A549 (cell line): Measurements from ENCODE around the gene NHSL1. TPM values are rescaled to one million over a fixed set of nuclear protein-coding genes. Genes with fewer than 3 reads are reported as not detected.
A peak's percentile ranks its signal among the peaks of the same experiment; 100 is the strongest.

Experiments
- ATAC-seq, 2 experiments: fragments of 200-7000 bp in 1 of 2; fragments of >200 bp in 1 of 2; cut with Nextera tagmentation in 1 of 2; cut with Tn5 transposase in 1 of 2; 3 replicates each; pipeline versions ENCODE4 v1.8.0 to v1.9.1; 2018 to 2020; ENCODE audit warnings: mild to moderate bottlenecking in 1 of 2, moderate library complexity in 1 of 2
- CTCF ChIA-PET: fragments of 300-600 bp; sonication (Branson Sonifier 250); formaldehyde crosslinking; extraction: SDS; loops from one replicate; lab custom pipeline; 2021; ENCODE audit warnings: antibody characterized with exemption, inconsistent platforms; lab: Yijun Ruan, JAX
- POLR2A ChIA-PET: fragments of 350-600 bp; formaldehyde crosslinking; extraction: SDS; loops from one replicate; lab custom pipeline; 2021; ENCODE audit warnings: antibody characterized with exemption, inconsistent platforms; lab: Yijun Ruan, JAX
- DNase-seq, 2 experiments: peaks; one replicate each; pipeline versions ENCODE4 v3.0.0 to v3.0.0-alpha.2; 2011 to 2016; ENCODE audit warnings: low read depth in 1 of 2, low spot score in 1 of 2
- FAIRE-seq: peaks from 2 replicates; lab custom pipeline; 2011; peaks lifted over from hg19 to GRCh38; lab: Jason Lieb, UNC
- H3K27ac ChIP-seq, 2 experiments: fragments of >200 bp; sonication (Bioruptor Twin); formaldehyde crosslinking; 3 replicates each; pipeline ENCODE4 v1.5.1; 2016 to 2017
- H3K4me1 ChIP-seq: fragments of >200 bp; sonication (Bioruptor Twin); formaldehyde crosslinking; 3 replicates; pipeline ENCODE4 v1.6.1; 2016
- H3K4me2 ChIP-seq: fragments of >200 bp; sonication (Bioruptor Twin); formaldehyde crosslinking; 3 replicates; pipeline ENCODE4 v1.6.1; 2016
- H3K4me3 ChIP-seq: fragments of >200 bp; sonication (Bioruptor Twin); formaldehyde crosslinking; 3 replicates; pipeline ENCODE4 v1.5.1; 2016
- H3K9me3 ChIP-seq: fragments of >200 bp; sonication (Bioruptor Twin); formaldehyde crosslinking; 3 replicates; pipeline ENCODE4 v1.6.1; 2016
- CBX2 ChIP-seq: fragments of 200-600 bp; sonication (generic); IDR thresholded peaks from 2 replicates; pipeline ENCODE4 v1.6.1; 2016; ENCODE audit warnings: low read depth, mild to moderate bottlenecking, borderline replicate concordance
- CEBPB ChIP-seq, 2 experiments: fragments of >200 bp in 1 of 2; sonication (Bioruptor Twin) in 1 of 2; formaldehyde crosslinking in 1 of 2; IDR thresholded peaks; 2 replicates each; pipeline ENCODE4 v1.6.1; 2012 to 2016
- FOSB ChIP-seq: fragments of 250-450 bp; sonication (Bioruptor Pico); IDR thresholded peaks from 2 replicates; pipeline ENCODE4 v1.5.0; 2020; ENCODE audit warnings: mild to moderate bottlenecking, moderate library complexity
- GATA3 ChIP-seq: IDR thresholded peaks from 2 replicates; pipeline ENCODE4 v1.6.1; 2012; ENCODE audit warnings: borderline replicate concordance
- HOXB5 ChIP-seq: fragments of 250-450 bp; sonication (Bioruptor Pico); IDR thresholded peaks from 2 replicates; pipeline ENCODE4 v1.5.0; 2020; ENCODE audit warnings: mild to moderate bottlenecking, moderate library complexity
- JUN ChIP-seq, 2 experiments: fragments of >200 bp; sonication (Bioruptor Twin); formaldehyde crosslinking; IDR thresholded peaks; 2 replicates in 1 of 2; 3 replicates in 1 of 2; pipeline ENCODE4 v1.6.1; 2016 to 2017
- KDM5A ChIP-seq: fragments of 200-600 bp; sonication (generic); IDR thresholded peaks from 2 replicates; pipeline ENCODE4 v1.6.1; 2016; ENCODE audit warnings: antibody characterized with exemption, mild to moderate bottlenecking
- NPAS2 ChIP-seq: fragments of 250-450 bp; sonication (Bioruptor Pico); IDR thresholded peaks from 2 replicates; pipeline ENCODE4 v1.8.0; 2022; ENCODE audit warnings: mild to moderate bottlenecking, moderate library complexity, borderline replicate concordance
- NR3C1 ChIP-seq: fragments of >200 bp; sonication (Bioruptor Twin); formaldehyde crosslinking; IDR thresholded peaks from 3 replicates; pipeline ENCODE4 v1.6.1; 2017
- POLR2A ChIP-seq: IDR thresholded peaks from 2 replicates; pipeline ENCODE4 v1.6.1; 2012; ENCODE audit warnings: mild to moderate bottlenecking, low read length
- RCOR1 ChIP-seq: fragments of 150-350 bp; IDR thresholded peaks from 2 replicates; pipeline ENCODE4 v1.6.1; 2014; ENCODE audit warnings: antibody characterized with exemption, low read length, low read depth
- RNF2 ChIP-seq: fragments of 200-600 bp; sonication (generic); IDR thresholded peaks from 2 replicates; pipeline ENCODE4 v1.6.1; 2016; ENCODE audit warnings: low read depth, mild to moderate bottlenecking, antibody characterized with exemption, moderate library complexity, borderline replicate concordance
- SMC3 ChIP-seq: fragments of >200 bp; sonication (Bioruptor Twin); formaldehyde crosslinking; IDR thresholded peaks from 3 replicates; pipeline ENCODE4 v1.6.1; 2018; ENCODE audit warnings: inconsistent platforms
- SREBF2 ChIP-seq: fragments of 450-650 bp; IDR thresholded peaks from 2 replicates; pipeline ENCODE4 v1.6.1; 2014; ENCODE audit warnings: mild to moderate bottlenecking, moderate library complexity
- ZC3H11A ChIP-seq: fragments of 450-650 bp; IDR thresholded peaks from 2 replicates; pipeline ENCODE4 v1.6.1; 2014; ENCODE audit warnings: antibody characterized with exemption, mild to moderate bottlenecking
- WGBS: methylation state at CpG from one replicate; pipeline ENCODE4 v1.1.6; 2017; ENCODE audit errors: missing lambda C conversion rate; 5-methylcytosine and 5-hydroxymethylcytosine counted together
- polyA plus RNA-seq, 4 experiments: library from polyadenylated mRNA; depleted of rRNA in 3 of 4; stranded (reverse); fragments of >200 nt; fragmentation: RNase III in 1 of 4; extraction: RNeasy Plus Mini Kit Qiagen cat#74134 plus additional on column Dnase treatment in 1 of 4; gene quantifications; 2 replicates in 3 of 4; 3 replicates in 1 of 4; pipeline ENCODE4 v1.2.3, GENCODE V29; 2011 to 2017
- TF ChIP-seq, protein P1 (sequence below): fragments of 450-650 bp; IDR thresholded peaks from 2 replicates; pipeline ENCODE4 v1.6.1; 2014; ENCODE audit warnings: antibody characterized with exemption
- TF ChIP-seq, protein P2 (sequence below): fragments of 250-450 bp; sonication (Bioruptor Pico); IDR thresholded peaks from 2 replicates; pipeline ENCODE4 v1.5.0; 2020; ENCODE audit warnings: low read depth, mild to moderate bottlenecking, moderate library complexity
- TF ChIP-seq, protein P3 (sequence below): fragments of 250-450 bp; sonication (Bioruptor Pico); IDR thresholded peaks from 2 replicates; pipeline ENCODE4 v1.5.0; 2021; ENCODE audit warnings: mild to moderate bottlenecking, moderate library complexity, borderline replicate concordance

Gene NHSL1
- polyA plus RNA-seq, 2 of the 4 experiments (the other 2 are of a cell fraction): 1.6 to 2.8 TPM

DNA sequence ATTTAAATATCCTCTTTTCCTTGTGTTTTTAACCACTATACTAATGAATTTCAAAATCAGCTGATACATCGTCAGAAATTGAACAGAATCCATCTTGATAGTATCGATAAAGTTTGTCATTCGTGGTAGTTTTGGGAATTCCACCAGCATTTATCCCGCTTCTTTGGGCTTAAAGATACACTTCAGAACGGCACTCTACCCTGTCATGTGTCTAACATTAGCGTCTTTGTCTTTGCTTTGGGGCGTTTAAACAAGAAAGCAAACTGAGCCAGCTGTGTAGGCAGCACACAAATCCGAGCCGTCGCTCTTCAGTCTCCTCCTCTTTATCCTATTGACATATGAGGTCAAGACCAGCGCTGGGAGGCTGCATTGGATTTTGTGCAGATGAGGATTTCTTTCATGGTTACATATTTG lies 27.5 kb upstream of the NHSL1 start (continued):
- TF ChIP-seq, protein P1, sequence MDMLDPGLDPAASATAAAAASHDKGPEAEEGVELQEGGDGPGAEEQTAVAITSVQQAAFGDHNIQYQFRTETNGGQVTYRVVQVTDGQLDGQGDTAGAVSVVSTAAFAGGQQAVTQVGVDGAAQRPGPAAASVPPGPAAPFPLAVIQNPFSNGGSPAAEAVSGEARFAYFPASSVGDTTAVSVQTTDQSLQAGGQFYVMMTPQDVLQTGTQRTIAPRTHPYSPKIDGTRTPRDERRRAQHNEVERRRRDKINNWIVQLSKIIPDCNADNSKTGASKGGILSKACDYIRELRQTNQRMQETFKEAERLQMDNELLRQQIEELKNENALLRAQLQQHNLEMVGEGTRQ: no peak
- no peak for TF ChIP-seq KDM5A

DNA sequence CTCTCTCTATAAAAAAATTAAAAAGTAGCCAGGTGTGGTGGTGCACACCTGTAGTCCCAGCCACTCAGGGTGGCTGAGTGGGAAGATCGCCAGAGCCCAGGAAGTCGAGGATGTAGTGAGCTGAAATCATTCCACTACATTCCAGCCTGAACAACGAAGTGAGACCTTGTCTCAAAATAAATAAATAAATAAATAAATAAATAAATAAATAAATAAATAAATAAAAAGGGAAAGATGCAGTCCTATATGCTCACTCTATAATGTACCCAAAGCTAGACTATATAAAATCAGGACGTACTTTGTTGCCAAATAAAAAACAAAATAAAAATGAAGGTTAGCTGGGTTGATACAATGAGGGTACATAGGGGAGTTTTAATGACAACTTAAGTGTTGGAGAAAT lies 26.1 kb upstream of the NHSL1 start:
- Histone ChIP-seq H3K4me1 (no peaks in the 10 kb centered on the region), H3K4me2 (no peak overlapping the region)
- POLR2A ChIA-PET: no interaction called here
- WGBS: 86% methylated on average over 4 of the region's 4 CpGs
- no peak for ATAC-seq
- peak; percentile 79 for TF ChIP-seq ZC3H11A
- TF ChIP-seq SREBF2: no peak
- TF ChIP-seq, all 56 proteins: peak for 1
- no peaks in the 10 kb centered on the region for H3K9me3 ChIP-seq
- FAIRE-seq (no peak), DNase-seq (no peak)
- H3K27ac ChIP-seq: no peak overlapping the region
- CTCF ChIA-PET: interaction anchor here (2.9 kb wide), 1 partner anchor 16 kb away, joined by 8 read pairs; no protein-coding TSS in a partner anchor
- H3K4me3 ChIP-seq: no peak overlapping the region

DNA sequence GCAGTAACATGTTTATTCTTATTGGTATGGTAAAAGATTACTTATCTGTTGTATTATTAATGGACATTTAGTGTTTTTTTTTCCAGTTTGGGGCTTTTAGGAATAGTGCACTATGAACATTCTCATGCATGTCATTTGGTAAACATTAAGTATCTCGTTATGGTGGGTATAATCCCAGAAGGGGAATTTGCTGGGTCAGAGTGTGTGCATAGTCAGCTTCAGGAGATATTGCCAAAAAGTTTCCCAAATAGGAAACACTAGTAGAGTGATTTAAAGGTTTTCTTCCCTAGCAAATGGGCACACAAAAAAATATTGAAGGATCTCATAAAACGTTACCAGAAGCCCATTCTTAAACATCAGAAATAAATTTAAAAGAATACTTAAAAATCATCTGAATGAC lies 25.2 kb upstream of the NHSL1 start:
- ChIA-PET CTCF (interaction anchor here (2.9 to 8.1 kb wide), 2 partner anchors 15 to 97 kb away, joined by 8 to 53 read pairs; no protein-coding TSS in a partner anchor), POLR2A (no interaction called here)
- no peak overlapping the region for H3K4me3 ChIP-seq
- no peak for DNase-seq
- WGBS: 63% methylated on average over 2 of the region's 2 CpGs
- H3K4me2 ChIP-seq: no peak overlapping the region
- H3K27ac ChIP-seq: no peak overlapping the region
- no peaks in the 10 kb centered on the region for H3K9me3 ChIP-seq
- FAIRE-seq: no peak
- no peak for ATAC-seq
- TF ChIP-seq CBX2 (no peak), FOSB (no peak), NR3C1 (no peak), SREBF2 (no peak), CEBPB (IDR thresholded peaks at IDR 0.05) (no peak), RNF2 (no peak), RCOR1 (no peak), POLR2A (no peak), HOXB5 (CRISPR knock-in tag) (no peak), GATA3 (no peak), JUN (IDR thresholded peaks at IDR 0.05) (no peak), NPAS2 (no peak), SMC3 (no peak), ZC3H11A (no peak)
- TF ChIP-seq, protein P2, sequence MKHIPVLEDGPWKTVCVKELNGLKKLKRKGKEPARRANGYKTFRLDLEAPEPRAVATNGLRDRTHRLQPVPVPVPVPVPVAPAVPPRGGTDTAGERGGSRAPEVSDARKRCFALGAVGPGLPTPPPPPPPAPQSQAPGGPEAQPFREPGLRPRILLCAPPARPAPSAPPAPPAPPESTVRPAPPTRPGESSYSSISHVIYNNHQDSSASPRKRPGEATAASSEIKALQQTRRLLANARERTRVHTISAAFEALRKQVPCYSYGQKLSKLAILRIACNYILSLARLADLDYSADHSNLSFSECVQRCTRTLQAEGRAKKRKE (CRISPR knock-in tag): no peak
- TF ChIP-seq, protein P1: no peak
- TF ChIP-seq, protein P3, sequence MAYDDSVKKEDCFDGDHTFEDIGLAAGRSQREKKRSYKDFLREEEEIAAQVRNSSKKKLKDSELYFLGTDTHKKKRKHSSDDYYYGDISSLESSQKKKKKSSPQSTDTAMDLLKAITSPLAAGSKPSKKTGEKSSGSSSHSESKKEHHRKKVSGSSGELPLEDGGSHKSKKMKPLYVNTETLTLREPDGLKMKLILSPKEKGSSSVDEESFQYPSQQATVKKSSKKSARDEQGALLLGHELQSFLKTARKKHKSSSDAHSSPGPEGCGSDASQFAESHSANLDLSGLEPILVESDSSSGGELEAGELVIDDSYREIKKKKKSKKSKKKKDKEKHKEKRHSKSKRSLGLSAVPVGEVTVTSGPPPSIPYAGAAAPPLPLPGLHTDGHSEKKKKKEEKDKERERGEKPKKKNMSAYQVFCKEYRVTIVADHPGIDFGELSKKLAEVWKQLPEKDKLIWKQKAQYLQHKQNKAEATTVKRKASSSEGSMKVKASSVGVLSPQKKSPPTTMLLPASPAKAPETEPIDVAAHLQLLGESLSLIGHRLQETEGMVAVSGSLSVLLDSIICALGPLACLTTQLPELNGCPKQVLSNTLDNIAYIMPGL (CRISPR knock-in tag): no peak
- TF ChIP-seq, all 56 proteins: peak for 0
- no peaks in the 10 kb centered on the region for H3K4me1 ChIP-seq
